ENCODE measurements around the gene FAM114A2.

GRCh38 chr5:154060606-154061005 lies 21.9 kb upstream of the FAM114A2 start:
- no peak for TF ChIP-seq ZNF274 (IDR thresholded peaks at IDR 0.05; ENCODE audit: low read depth, low read length)
- TF ChIP-seq SUZ12 (IDR thresholded peaks at IDR 0.05; ENCODE audit: extremely low read depth, insufficient read depth, insufficient read length): no peak

Data from NT2/D1 (cell line).